Stimulated activated CD4-positive, alpha-beta T cell treated with anti-CD3 and anti-CD28 coated beads, Interleukin-15, amount 100 ng/mL, for 24 hours (primary cell): ENCODE data around the gene SLC30A2.

Experiments
- DNase-seq: peaks from one replicate; pipeline ENCODE4 v3.0.0-alpha.2; 2020

SLC30A2 gene

GRCh38 chr1:25993197-25993951, 52.5 kb downstream of the SLC30A2 start:
- DNase-seq: no peak

GRCh38 chr1:25992689-25993171, 53.2 kb downstream of the SLC30A2 start:
- no peak for DNase-seq

- no peak for DNase-seq
These were observed 53.8 kb downstream of the SLC30A2 start for GRCh38 chr1:25991937-25992688.

- DNase-seq: peak; percentile 52
These were observed 55.1 kb downstream of the SLC30A2 start for GRCh38 chr1:25990702-25991395.

GRCh38 chr1:25990251-25990650, 55.7 kb downstream of the SLC30A2 start:
- no peak for DNase-seq

GRCh38 chr1:25989440-25990234, 56.3 kb downstream of the SLC30A2 start:
- DNase-seq: no peak

- no peak for DNase-seq
These were observed 58.0 kb downstream of the SLC30A2 start for GRCh38 chr1:25987951-25988350.
